HepG2 (cell line): ENCODE data around the gene ARIH2. TPM values are rescaled to one million over a fixed set of nuclear protein-coding genes. Genes with fewer than 3 reads are reported as not detected.

Experiments
- CC2D1A ChIP-seq: sonication (generic); formaldehyde crosslinking; IDR thresholded peaks from 2 replicates; pipeline ENCODE4 v1.8.1; 2023; ENCODE audit warnings: mild to moderate bottlenecking, missing genetic modification reagents
- CENPBD1 ChIP-seq: sonication (generic); formaldehyde crosslinking; IDR thresholded peaks from 2 replicates; pipeline ENCODE4 v1.8.0; 2022; ENCODE audit warnings: missing genetic modification reagents, low read depth, mild to moderate bottlenecking, borderline replicate concordance
- EHMT2 ChIP-seq: fragments of 200-600 bp; sonication (generic); IDR thresholded peaks from 2 replicates; pipeline ENCODE4 v1.7.0; 2017; ENCODE audit warnings: antibody characterized with exemption, low read depth, low read length, borderline replicate concordance
- FLYWCH1 ChIP-seq: sonication (generic); formaldehyde crosslinking; IDR thresholded peaks from 2 replicates; pipeline ENCODE4 v1.8.1; 2023; ENCODE audit warnings: mild to moderate bottlenecking, missing genetic modification reagents
- GATAD2A ChIP-seq: IDR thresholded peaks from 2 replicates; pipeline ENCODE4 v1.6.1; 2016
- KMT2A ChIP-seq: sonication (generic); formaldehyde crosslinking; IDR thresholded peaks from 2 replicates; pipeline ENCODE4 v1.4.0; 2020; ENCODE audit warnings: missing genetic modification reagents
- MED1 ChIP-seq: sonication (generic); formaldehyde crosslinking; IDR thresholded peaks from 2 replicates; pipeline ENCODE4 v1.4.0; 2020; ENCODE audit warnings: missing genetic modification reagents
- MED13 ChIP-seq: sonication (generic); formaldehyde crosslinking; IDR thresholded peaks from 2 replicates; pipeline ENCODE4 v1.5.0; 2020; ENCODE audit warnings: missing genetic modification reagents
- MED8 ChIP-seq: sonication (generic); formaldehyde crosslinking; IDR thresholded peaks from 2 replicates; pipeline ENCODE4 v1.8.1; 2023; ENCODE audit warnings: mild to moderate bottlenecking, missing genetic modification reagents; ENCODE audit not compliant: insufficient replicate concordance
- MXD3 ChIP-seq: IDR thresholded peaks from 2 replicates; pipeline ENCODE4 v1.6.1; 2016; ENCODE audit warnings: mild to moderate bottlenecking, missing biosample characterization, missing genetic modification reagents
- MYC ChIP-seq: sonication (generic); formaldehyde crosslinking; IDR thresholded peaks from 2 replicates; pipeline ENCODE4 v1.9.0; 2021; ENCODE audit warnings: missing genetic modification reagents, borderline replicate concordance
- PHF21A ChIP-seq: sonication (generic); formaldehyde crosslinking; IDR thresholded peaks from 2 replicates; pipeline ENCODE4 v1.5.0; 2020; ENCODE audit warnings: mild to moderate bottlenecking, missing genetic modification reagents
- PITX1 ChIP-seq: sonication (generic); formaldehyde crosslinking; IDR thresholded peaks from 2 replicates; pipeline ENCODE4 v1.5.1; 2020; ENCODE audit warnings: mild to moderate bottlenecking, missing genetic modification reagents
- RNF219 ChIP-seq: sonication (generic); formaldehyde crosslinking; IDR thresholded peaks from 2 replicates; pipeline ENCODE4 v1.5.0; 2020; ENCODE audit warnings: mild to moderate bottlenecking, missing genetic modification reagents
- SOX5 ChIP-seq: IDR thresholded peaks from 2 replicates; pipeline ENCODE4 v1.6.1; 2016; ENCODE audit warnings: borderline replicate concordance
- SUZ12 ChIP-seq: fragments of 150-350 bp; IDR thresholded peaks from 2 replicates; pipeline ENCODE4 v1.6.1; 2014; ENCODE audit warnings: low read depth, low read length
- TBL1XR1 ChIP-seq: fragments of 150-350 bp; IDR thresholded peaks from 2 replicates; pipeline ENCODE4 v1.6.1; 2014; ENCODE audit warnings: borderline replicate concordance, low read length; ENCODE audit not compliant: partially characterized antibody
- THAP11 ChIP-seq: IDR thresholded peaks from 2 replicates; pipeline ENCODE4 v1.6.1; 2016; ENCODE audit warnings: missing biosample characterization, missing genetic modification reagents
- THYN1 ChIP-seq: sonication (generic); formaldehyde crosslinking; IDR thresholded peaks from 2 replicates; pipeline ENCODE4 v1.8.1; 2023; ENCODE audit warnings: low read depth, mild to moderate bottlenecking, moderate library complexity, missing genetic modification reagents, borderline replicate concordance
- TSC22D2 ChIP-seq: sonication (generic); formaldehyde crosslinking; IDR thresholded peaks from 2 replicates; pipeline ENCODE4 v1.5.1; 2020; ENCODE audit warnings: missing genetic modification reagents, mild to moderate bottlenecking, borderline replicate concordance
- WIZ ChIP-seq: sonication (generic); formaldehyde crosslinking; IDR thresholded peaks from 2 replicates; pipeline ENCODE4 v1.5.1; 2020; ENCODE audit warnings: mild to moderate bottlenecking, missing genetic modification reagents
- ZFP1 ChIP-seq: IDR thresholded peaks from 2 replicates; pipeline ENCODE4 v1.6.1; 2016
- ZFP36L2 ChIP-seq: sonication (generic); formaldehyde crosslinking; IDR thresholded peaks from 2 replicates; pipeline ENCODE4 v1.4.0; 2020; ENCODE audit warnings: missing genetic modification reagents
- ZMAT3 ChIP-seq: sonication (generic); formaldehyde crosslinking; conservative IDR thresholded peaks from 2 replicates; pipeline ENCODE4 v1.7.0; 2021; ENCODE audit warnings: missing genetic modification reagents
- ZNF138 ChIP-seq: sonication (generic); formaldehyde crosslinking; IDR thresholded peaks from 2 replicates; pipeline ENCODE4 v1.5.0; 2020; ENCODE audit warnings: mild to moderate bottlenecking, low read depth, missing genetic modification reagents
- ZNF207 ChIP-seq: fragments of 450-650 bp; IDR thresholded peaks from 2 replicates; pipeline ENCODE4 v1.6.1; 2016; ENCODE audit warnings: antibody characterized with exemption, borderline replicate concordance
- ZNF333 ChIP-seq: sonication (generic); formaldehyde crosslinking; IDR thresholded peaks from 2 replicates; pipeline ENCODE4 v1.4.0; 2020; ENCODE audit warnings: mild to moderate bottlenecking, missing genetic modification reagents, borderline replicate concordance
- ZNF350 ChIP-seq: sonication (generic); formaldehyde crosslinking; IDR thresholded peaks from 2 replicates; pipeline ENCODE4 v1.4.0; 2020; ENCODE audit warnings: mild to moderate bottlenecking, low read depth, missing genetic modification reagents, borderline replicate concordance
- polyA plus RNA-seq, 8 experiments: library from polyadenylated mRNA; depleted of rRNA in 3 of 8; stranded (reverse) in 7 of 8; unstranded in 1 of 8; fragments of >200 nt; fragmentation: Illumina TruSeq in 4 of 8; extraction: Trizol in 4 of 8; gene quantifications; 2 replicates each; pipeline versions ENCODE4 v1.2.1 to v1.2.3, GENCODE V29; 2011 to 2016; ENCODE audit warnings: low read depth in 4 of 8, missing spikeins in 1 of 8, mixed read lengths in 1 of 8; ENCODE audit not compliant: insufficient read depth in 1 of 8
- total RNA-seq, 5 experiments: library from RNA; depleted of rRNA; stranded (reverse); fragments of >200 nt; fragmentation: Illumina TruSeq; extraction: Trizol; gene quantifications; 2 replicates each; pipeline ENCODE4 v1.2.3, GENCODE V29; 2016; ENCODE audit warnings: low read depth in 1 of 5

The ARIH2 gene
- total and polyA plus RNA-seq, 2 of the 13 experiments (the other 11 are each of a cell fraction or from before 2014, with no cell fraction given) = 64.8 to 83.3 TPM

GRCh38 chr3:48898383-48899234 lies 20.0 kb upstream of the ARIH2 start, which contains the start of gene SLC25A20 (continued):
- TF ChIP-seq KMT2A = peak; percentile 77
- TF ChIP-seq ZFP36L2 = no peak
- no peak for TF ChIP-seq CENPBD1 (CRISPR knock-in tag)
- TF ChIP-seq WIZ (CRISPR knock-in tag) = peak; percentile 85; the same call in 1 of the 2 replicates
- TF ChIP-seq PHF21A (CRISPR knock-in tag) = peak; percentile 49; the same call in 1 of the 2 replicates
- no peak for TF ChIP-seq THYN1 (CRISPR knock-in tag)
- TF ChIP-seq THAP11 (CRISPR knock-in tag) = peak; percentile 76; the same call in 1 of the 2 replicates
- peak; percentile 53 for TF ChIP-seq TBL1XR1
- peak; percentile 65 for TF ChIP-seq MED8 (CRISPR knock-in tag)
- TF ChIP-seq MED1 (CRISPR knock-in tag) = peak; percentile 76
- no peak for TF ChIP-seq EHMT2
- TF ChIP-seq GATAD2A (CRISPR knock-in tag) = no peak; the same call in 1 of the 2 replicates
- TF ChIP-seq ZNF333 (CRISPR knock-in tag) = peak; percentile 8; the same call in 1 of the 2 replicates
- TF ChIP-seq MXD3 (CRISPR knock-in tag) = peak; percentile 69; the same call in 1 of the 2 replicates
- TF ChIP-seq ZNF207 = no peak
- no peak for TF ChIP-seq TSC22D2 (CRISPR knock-in tag)
- peak; percentile 58; the same call in 1 of the 2 replicates for TF ChIP-seq PITX1 (CRISPR knock-in tag)
- TF ChIP-seq ZNF138 (CRISPR knock-in tag) = no peak
- TF ChIP-seq SUZ12 = no peak
- TF ChIP-seq FLYWCH1 (CRISPR knock-in tag) = no peak
- no peak for TF ChIP-seq SOX5
- no peak for TF ChIP-seq CC2D1A (CRISPR knock-in tag)
- peak; percentile 76 for TF ChIP-seq ZMAT3
- no peak for TF ChIP-seq RNF219 (CRISPR knock-in tag)
- no peak for TF ChIP-seq MED13 (CRISPR knock-in tag)
- no peak for TF ChIP-seq ZFP1
- TF ChIP-seq MYC (CRISPR knock-in tag) = peak; percentile 76
- TF ChIP-seq ZNF350 (CRISPR knock-in tag) = peak; percentile 81
